OCI-M1 (cell line): ENCODE results near the gene SMARCD1.

Experiments used
- DNase-seq: peaks from one replicate; lab custom pipeline; 2025; lab: John Stamatoyannopoulos, UW

Gene SMARCD1

DNA sequence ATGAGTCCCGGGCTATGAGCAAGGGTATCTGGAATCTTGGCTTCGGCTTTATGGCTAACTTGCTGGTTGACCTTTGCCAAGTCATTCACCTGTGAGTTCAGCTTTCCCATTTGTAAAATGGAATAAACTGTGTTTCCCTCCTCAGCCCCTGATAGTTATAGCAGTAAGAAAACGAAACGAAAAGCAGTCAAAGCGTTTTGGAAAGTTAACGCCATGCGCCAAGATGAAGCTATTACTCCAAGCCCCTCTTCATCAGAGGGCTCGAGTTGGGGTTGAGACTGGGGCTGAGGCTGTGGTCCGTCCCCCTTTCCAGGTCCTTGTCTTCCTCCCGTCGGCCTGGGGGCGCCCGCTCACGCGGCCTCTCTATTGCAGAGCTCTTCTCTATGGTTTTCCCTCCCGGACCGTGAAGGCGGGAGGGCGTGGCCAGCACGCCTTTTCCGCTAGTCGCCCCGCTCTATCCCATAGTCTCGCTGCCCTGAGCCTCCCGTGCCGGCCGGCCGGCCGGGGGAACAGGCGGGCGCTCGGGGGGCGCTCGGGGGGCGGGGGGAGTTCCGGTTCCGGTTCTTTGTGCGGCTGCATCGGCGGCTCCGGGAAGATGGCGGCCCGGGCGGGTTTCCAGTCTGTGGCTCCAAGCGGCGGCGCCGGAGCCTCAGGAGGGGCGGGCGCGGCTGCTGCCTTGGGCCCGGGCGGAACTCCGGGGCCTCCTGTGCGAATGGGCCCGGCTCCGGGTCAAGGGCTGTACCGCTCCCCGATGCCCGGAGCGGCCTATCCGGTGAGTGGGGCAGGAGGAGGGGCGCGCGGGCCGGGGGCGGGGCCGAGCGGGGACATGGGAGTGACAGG lies at the start of gene SMARCD1:
SMARCD1 (plus strand) TSS at position 568 of the 840 bp plus-strand sequence; CDS start at position 596, 28 bp downstream.
- DNase-seq, result peak; percentile 96

DNA sequence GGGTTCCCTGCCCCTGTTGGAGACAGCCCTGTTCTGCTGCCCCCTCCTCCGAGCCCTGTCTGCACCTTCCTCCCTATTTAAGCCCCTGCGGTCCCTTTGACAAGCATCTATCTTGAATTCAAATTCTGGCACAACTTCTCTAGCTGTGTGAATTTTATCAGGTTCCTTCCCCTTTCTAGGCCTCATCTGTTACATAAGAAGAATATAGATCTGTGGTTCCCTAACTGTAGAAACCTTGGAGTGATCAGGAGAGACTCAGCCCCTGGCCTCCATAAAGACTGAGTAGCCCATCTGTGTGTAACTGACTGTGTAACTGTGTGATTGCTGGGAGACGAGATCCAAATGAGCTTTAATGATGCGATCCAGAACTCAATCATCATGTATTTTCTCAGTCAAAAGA lies 46.8 kb upstream of the SMARCD1 start:
- DNase-seq, result no peak

DNA sequence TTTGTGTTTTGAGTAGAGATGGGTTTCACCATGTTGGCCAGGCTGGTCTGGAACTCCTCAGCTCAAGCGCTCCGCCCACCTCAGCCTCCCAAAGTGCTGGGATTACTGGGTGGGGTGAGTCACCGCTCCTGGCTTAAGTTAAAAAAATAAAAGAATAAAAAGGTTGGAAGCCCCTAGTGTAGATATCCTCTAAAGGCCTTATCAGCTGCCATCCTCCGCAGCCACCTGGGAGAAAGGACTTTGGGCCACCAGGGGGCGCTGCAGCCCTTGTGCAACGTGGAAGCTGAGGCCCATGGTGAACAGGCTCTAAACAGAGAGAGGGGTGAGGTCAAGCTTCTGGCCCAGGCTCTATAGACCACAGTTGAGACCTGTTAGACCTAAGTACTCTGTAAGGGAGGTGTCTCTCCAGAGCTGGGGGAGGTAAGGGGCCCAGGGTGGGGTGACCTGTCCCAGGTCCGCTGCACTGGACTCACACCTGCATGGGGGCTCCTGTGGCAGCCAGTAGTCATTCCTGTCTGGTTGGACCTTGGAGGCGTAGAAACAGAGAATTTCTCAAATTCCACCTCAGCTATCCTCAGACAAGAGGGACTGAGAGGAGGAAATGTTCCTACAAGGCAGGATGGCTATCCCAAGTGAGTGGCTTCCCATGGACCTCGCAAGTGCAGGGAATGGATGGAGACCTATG lies 45.8 kb upstream of the SMARCD1 start:
- peak; percentile 96 for DNase-seq

DNA sequence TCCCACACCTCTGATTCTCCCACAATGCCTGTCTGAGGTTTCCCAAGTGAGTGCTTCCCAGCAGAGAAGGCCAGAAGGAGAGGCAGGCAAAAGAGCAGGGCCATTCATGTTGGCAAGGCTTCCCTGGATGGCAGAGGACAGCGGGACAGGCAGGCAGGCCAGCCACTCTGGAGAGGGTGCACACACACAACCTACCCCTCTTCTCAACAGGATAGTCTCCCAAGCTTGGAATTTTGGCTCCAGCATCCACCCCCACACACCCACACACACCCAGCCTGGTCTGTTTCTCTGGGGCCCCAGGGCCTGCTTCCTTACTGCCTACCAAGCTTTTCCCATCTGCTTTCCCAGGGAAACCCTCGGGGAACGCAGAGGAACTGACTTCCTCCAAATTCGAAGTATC lies 44.5 kb upstream of the SMARCD1 start:
- DNase-seq, result no peak

DNA sequence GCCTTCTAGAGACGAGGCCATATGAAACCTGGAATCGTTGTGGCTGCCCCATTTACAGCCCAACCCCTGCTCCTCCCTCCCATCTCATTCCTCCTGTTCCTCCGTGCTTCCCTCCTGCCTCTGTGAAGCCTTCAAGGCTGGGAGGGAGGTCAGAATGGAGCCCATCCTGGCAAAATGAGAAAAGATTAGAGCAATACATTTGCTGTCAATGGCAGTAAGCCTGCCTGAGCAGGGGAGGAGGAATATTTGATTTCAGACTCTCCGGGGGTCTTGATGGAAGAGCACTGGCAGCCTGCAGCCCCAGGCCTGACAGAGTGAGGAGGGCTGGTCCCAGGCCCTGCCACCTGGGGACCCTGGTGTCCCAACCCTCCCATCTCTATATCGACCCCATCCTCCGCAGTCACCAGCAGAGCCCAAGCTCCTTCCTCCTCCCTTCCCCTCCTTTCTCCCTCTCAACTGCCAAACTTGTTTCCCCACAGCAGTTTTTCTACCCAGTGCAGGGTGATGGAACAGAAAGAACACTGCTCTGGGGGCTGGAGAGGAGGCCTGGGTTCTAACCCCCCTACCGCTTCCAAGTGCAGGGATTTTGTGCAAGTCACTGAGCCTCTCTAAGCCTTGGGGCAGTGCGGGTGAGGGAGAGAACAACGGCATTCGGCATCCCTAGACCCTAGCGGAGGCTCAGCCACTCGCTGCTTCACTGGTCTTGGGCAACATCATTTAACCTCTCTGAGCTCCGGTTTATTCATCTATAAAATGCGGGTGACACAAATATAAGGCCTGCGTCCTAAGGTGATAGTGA lies 43.9 kb upstream of the SMARCD1 start:
- DNase-seq, result no peak

DNA sequence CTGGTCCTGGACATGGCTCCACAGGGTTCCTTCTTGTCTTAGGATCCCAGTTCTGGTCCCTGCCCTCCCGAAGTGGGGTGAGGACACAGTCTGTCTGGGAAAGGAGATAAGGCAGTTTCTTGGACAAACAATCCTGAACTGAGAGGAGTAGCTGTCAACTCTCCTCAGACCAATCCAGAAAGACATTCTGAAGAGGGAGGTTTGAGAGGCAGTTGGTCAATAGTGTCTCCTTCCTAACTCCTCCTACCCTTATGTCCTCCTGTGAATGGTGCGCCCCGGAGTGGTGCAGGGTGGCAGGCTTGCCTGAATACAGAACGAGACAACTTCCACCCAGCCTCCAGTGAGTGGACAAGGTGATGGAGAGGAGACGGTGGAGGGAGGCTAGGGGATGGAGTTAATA lies 43.2 kb upstream of the SMARCD1 start:
- peak; percentile 19 for DNase-seq

DNA sequence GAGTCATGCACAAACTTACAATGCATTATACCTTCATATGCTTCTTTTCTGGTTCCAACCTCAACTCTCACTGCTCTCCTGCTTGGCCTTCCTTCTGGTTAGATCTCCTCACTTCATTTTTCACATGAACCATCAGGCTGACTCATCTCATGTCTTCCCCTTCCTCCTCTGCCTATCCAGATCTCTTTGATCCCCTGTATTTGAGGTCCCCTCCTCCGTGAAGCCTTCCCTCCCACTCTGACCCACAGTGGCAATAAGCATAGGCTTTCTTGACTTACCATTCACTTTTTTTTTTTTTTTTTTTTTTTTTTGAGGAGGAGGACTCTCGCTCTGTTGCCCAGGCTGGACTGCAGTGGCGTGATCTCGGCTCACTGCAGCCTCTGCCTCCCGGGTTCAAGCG lies 42.4 kb upstream of the SMARCD1 start:
- peak; percentile 18 for DNase-seq

DNA sequence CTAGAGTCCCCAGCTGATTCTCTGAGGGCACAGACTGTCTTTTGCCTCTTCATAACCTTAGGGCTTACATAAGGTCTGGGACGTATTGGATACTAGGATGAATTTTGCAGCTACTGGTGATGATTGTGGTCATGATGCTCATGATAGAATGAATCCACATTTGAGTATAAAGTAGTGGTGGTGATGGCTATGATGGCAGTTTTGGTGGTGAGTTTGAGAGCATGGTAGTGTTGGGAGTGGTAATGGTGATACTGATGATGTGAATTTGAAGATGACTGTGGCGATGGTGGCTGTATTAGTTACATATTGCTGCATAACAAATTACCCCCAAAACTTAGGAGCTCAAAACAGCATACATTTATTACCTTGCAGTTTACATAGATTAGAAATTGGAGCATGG lies 41.8 kb upstream of the SMARCD1 start:
- no peak for DNase-seq

DNA sequence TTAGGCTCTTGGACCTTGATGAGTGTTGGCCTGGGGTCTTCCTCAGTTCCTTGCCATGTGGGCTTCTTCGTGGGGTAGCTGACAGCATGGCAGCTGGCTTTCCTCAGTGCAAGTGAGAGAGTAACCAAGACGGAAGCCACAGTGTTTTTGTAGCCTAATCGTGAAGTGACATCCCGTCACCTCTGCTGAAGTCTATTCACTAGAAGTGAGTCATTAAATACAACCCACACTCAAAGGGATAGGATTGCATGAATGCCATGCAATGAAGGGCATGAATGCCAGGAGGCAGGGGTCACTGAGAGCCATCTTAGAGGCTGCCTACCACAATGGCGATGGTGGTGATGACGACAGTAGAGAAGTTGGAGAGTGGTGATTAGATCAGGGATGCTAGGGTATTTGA lies 41.3 kb upstream of the SMARCD1 start:
- no peak for DNase-seq

DNA sequence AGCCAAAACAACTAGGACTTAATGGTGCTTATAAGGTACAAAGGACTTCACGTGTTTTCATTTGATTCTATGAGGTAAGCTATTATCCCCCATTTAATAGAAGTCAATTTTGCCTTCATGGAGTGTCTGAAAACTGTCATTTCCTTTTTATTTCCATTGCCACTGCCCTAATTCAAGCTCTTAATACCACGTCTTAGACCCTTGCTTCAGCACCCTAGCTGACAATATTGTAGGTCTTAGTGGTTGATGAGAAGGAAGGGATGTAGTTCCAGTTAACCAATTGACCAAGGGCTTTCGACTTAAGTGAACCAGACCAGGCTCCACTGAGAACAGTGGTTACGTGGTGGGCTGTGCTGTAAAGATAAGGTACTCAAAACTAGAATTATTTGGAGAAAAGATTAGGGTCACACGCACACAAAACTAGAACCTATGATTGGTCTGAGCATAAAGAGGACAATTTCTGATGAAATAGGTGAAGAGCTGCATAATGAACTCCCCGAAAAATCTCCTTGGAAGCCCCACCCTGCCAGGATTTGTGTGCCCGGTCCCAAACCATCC lies 37.4 kb upstream of the SMARCD1 start:
- DNase-seq, result peak; percentile 96

DNA sequence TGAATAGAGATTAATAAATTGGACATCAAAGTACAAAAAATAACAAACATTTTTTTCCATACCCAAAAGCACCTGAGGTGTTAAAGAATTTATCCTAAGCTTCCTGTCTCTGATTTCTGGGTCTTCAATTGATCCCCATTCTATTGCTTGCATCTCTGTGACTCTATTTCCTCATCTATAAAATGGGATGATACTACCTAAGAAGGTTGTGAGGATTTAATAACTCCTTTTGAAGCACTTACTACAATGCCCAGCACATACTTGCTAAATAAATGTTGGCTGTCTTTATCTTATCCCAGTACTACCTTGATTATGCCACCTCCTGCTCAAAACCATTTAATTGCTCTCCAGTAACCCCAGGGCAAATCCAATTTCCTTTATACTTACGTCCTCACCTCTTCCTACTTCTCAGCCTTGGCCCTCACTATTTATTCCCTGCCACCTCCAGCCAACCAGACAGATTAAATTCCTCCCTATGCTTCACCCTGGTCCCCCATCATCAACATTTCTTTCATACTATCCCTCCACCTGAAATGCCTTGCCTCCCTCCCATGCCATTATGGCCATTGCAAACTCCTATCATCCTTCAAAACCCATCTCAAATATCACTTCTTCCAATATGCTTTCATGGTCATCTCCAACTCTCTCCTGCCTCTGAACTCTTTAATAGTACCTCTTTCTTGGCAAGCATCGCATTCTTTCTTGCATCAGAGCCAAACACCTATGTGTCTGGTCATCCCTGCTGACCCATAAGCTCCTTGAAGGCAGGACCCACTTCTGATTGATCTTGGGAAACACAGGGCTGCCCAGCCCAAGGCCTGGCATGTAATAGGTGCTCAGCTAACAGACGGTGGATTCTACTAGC lies 35.7 kb upstream of the SMARCD1 start:
- no peak for DNase-seq

DNA sequence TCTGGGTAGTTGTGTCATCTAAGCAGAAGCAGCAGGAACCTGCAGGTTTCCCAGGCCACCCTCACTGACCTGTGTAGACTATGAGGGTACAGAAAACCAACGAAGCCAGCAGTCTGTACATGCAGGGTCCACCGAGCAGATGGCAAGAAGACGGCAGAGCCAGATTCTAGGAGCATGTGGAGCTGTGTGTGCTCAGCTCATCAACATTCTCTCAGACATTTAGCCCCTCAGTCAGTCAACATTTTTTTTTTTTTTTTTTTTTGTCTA lies 35.1 kb upstream of the SMARCD1 start:
- DNase-seq, result no peak

DNA sequence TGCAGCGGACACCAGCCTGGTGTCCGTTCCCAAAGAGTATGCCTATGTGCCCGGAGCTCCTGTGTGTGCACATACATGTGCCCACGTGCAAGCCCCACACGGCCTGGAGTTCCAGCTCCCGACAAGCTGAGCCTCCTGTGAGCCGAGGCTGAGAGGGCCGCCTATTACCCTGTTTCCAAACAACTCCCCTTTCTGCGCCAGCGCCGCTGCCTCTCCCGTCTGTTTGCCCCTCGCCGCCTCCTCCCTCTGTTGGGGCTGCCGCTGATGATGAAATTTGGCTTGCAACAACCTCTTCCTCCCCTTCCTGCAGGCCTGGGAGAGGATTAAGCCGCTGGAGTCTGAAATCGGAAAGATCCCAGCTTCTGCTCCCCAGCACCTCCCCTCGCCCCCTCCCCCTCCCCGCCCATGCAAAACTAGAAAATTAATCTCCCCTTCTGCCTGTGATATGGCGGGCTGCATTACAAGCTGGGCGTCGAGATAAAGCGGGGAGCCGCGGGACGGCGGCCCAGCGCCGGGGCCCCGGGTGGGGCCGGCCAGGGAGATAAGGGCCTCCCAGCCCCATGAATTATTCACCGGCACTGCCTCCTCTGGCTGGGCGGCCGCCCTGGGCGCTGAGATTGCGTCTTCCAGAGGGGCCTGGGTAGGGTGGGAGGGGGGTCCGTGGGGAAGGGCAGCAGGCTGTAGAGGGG lies 34.6 kb upstream of the SMARCD1 start:
- DNase-seq, result peak; percentile 96

DNA sequence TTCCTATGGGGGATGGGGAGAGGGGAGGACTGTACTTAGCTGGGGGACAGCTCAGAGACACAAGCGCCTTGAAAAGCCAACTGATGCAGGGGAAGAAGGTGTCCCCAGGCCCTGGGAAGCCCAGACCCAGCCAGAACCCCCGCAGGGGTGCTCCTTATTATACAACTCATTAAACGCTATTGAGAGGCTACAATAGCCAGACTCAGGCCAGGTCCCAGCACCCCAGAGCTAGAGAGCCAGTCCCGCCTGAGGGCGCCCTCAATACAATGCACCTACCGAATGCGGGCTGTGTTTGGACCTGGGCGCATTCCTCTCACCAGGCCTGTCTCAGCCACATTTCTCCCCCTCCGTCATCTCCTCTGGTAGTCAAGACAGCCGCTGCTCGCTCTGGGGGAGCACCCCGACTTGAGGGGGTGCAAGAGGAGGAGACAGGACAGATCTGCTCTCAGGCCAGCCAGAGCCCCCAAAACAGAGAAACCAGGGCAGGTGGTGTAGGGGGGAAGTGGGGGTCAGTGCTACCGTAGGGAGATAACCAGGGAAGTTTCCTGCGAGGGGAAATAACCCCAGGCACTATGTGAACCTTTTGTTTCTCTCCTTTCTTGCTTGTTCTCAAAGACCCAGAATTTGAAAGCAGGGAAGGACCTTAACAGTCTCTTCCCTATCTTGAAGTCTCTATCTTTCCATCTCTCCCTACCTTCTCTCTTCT lies 33.9 kb upstream of the SMARCD1 start:
- DNase-seq, result peak; percentile 34

DNA sequence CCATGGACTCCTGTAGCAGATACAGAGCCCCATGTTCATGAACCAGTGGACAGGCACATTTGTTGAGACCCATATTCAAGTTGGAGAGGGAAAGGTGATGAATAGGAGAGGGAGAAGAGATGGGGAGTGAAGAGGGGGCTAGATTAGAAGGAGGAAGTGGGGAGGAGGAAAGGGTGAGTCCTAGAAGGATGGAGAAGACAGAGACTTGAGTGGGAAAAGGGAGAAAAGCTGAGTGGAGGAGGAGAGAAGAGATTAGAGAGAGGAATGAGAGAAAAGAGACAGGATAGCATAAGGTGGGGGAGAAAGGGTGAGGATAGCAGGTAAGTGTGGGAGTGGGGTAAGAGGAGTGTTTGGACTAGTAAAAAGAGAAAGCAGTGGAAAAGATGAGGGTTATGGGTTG lies 32.6 kb upstream of the SMARCD1 start:
- no peak for DNase-seq

DNA sequence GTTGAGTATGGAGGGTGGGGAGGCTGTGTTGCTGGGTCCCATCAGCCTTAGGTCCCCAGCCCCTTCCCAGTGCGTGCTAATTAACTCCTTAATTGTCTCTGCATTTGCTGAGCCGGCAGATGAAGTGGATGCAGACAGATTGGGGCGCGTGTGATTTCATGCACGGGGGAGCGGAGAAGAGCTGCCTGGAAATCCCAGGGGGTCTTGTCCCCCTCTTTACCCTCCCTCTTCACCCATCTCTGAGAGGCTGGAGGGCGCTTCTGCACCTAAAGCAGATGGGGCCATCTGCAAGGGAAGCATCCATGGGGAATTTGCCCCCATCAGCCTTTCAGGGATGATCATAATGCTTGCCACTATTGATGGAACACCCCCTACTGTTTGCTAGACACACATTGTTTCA lies 32.2 kb upstream of the SMARCD1 start:
- DNase-seq, result no peak

DNA sequence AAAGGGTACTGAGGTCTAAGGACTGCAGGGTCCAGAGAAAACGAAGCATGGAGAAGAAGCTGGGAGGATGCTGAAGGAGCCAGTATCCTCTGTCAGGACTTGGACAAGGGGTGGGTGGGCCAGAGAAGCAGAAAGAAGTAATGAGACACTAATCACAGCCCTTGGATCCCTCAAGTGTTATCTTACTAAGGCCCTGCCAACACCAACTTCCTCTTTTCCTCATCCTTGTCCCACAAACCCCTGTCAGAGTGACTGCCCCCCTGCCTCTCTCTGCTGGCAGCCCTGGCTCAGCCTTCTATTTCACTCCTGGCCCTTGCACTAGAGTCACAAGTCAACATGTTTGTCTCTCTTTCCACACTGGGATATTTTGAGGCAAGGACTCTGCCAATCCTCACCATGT lies 31.6 kb upstream of the SMARCD1 start:
- peak; percentile 93 for DNase-seq

DNA sequence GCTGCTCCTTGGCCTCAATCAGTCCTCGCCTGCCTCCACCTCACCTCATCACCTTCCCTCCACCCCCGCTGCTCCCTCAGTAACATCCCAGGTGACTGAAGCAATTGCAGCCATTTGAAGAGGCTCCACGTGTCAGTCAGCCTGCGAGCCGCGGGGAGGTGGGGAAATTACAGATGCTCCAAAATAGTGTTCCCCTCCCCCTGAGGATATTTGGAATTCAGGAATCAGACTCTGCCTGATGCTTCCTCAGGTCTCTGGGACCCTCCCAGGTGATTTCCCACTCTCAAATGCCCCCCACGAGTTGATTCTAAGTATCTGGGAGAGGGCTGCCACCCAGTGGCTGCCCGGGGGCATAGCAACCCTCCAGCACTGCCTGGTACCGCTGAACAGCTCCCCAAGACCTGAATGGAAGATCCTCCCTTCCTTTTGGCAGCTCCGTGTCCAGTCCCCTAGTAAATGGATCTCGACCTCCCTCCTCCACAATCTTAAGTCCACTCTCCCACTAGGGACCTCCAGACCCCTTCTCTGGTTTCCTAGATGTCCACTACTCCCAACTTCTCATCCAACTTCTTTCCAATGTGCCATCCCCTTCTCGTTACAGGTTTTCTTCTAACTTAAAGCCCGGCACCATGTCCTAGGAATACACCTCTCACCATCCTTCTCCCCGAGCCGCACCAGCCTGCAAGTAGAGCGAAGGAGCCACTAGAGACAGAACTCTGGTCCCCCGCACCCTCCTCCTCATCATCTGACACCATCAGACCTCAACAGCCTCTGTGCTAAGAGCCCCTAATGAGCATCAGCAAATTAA lies 29.1 kb upstream of the SMARCD1 start:
- peak; percentile 66 for DNase-seq

DNA sequence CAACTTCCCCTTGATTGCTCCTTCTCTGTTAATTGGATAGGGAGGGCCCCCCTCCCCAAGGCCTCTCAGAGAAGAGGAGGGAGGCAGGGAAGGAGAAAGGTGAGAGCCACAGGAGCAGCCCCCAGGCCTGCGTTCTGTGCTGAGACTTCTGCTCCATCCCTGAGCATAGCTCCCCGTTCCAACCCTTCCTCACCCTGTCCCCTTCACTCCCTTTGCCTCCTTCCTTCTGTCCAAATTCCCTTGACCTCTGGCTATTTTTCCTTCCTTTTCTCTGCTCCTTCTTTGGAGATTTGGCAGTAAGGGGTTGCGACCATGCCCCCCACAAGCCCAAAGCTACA lies 28.5 kb upstream of the SMARCD1 start:
- no peak for DNase-seq
